Gastrocnemius medialis (tissue), 4 donors: ENCODE measurements around the gene MAP7. TPM values are rescaled to one million over a fixed set of nuclear protein-coding genes. Genes with fewer than 3 reads are reported as not detected.
"Not testable (repeated sequence)": the region's sequence is repeated elsewhere in the genome, so short reads cannot be mapped to it uniquely, and the experiment has no call there.

Experiments
- ATAC-seq, 2 donors: fragments of 150-250 bp; one replicate each; pipeline ENCODE4 v1.9.1; 2016
- DNase-seq, 2 donors: peaks; one replicate each; pipeline ENCODE4 v3.0.0-alpha.2; 2019
- H3K27ac ChIP-seq, 4 donors: fragments of 200-600 bp; sonication (generic); 1 replicate in 1 of 4; 2 replicates in 3 of 4; pipeline ENCODE4 v1.5.1; 2016 to 2018; ENCODE audit warnings: mild to moderate bottlenecking in 2 of 4, moderate library complexity in 1 of 4
- H3K27me3 ChIP-seq, 3 donors: fragments of 200-600 bp; sonication (generic) in 2 of 3; 1 replicate in 1 of 3; 2 replicates in 2 of 3; pipeline versions ENCODE4 v1.5.1 to v1.6.0; 2016 to 2019; ENCODE audit warnings: mild to moderate bottlenecking in 1 of 3, moderate library complexity in 1 of 3
- H3K36me3 ChIP-seq, 2 donors: fragments of 200-600 bp; sonication (generic) in 1 of 2; one replicate each; pipeline ENCODE4 v1.5.1; 2017 to 2018
- H3K4me1 ChIP-seq, 2 donors: fragments of 200-600 bp; sonication (generic) in 1 of 2; one replicate each; pipeline ENCODE4 v1.5.1; 2016 to 2017; ENCODE audit warnings: mild to moderate bottlenecking in 2 of 2
- H3K4me3 ChIP-seq, 4 donors: fragments of 200-600 bp; sonication (generic) in 3 of 4; 1 replicate in 1 of 4; 2 replicates in 3 of 4; pipeline ENCODE4 v1.5.1; 2016 to 2019; ENCODE audit warnings: mild to moderate bottlenecking in 2 of 4
- H3K9me3 ChIP-seq, 3 donors: fragments of 200-600 bp; sonication (generic) in 2 of 3; 1 replicate in 1 of 3; 2 replicates in 2 of 3; pipeline ENCODE4 v1.5.1; 2016 to 2019
- CTCF ChIP-seq, 5 experiments: fragments of 450-650 bp in 3 of 5; fragments of 200-600 bp in 2 of 5; sonication (generic) in 2 of 5; IDR thresholded peaks in 4 of 5; conservative IDR thresholded peaks in 1 of 5; 1 replicate in 4 of 5; 2 replicates in 1 of 5; pipeline ENCODE4 v1.5.1; 2016 to 2019; ENCODE audit warnings: antibody characterized with exemption in 5 of 5, mild to moderate bottlenecking in 3 of 5, moderate library complexity in 3 of 5
- POLR2A ChIP-seq, 2 donors: fragments of 450-650 bp; IDR thresholded peaks; one replicate each; pipeline ENCODE4 v1.6.1; 2017; ENCODE audit warnings: antibody characterized with exemption in 2 of 2, mild to moderate bottlenecking in 2 of 2, moderate library complexity in 2 of 2
- in situ Hi-C, 4 donors: fragments of 200-750 bp; cut with MboI; loops; one replicate each; pipeline versions ENCODE4 v1.15.0 to v1.8.0; 2017; ENCODE audit warnings: low sequenced_read_pairs in 4 of 4
- intact Hi-C: fragments of 100-400 bp; cut with DNase I; formaldehyde crosslinking; loops from one replicate; pipeline ENCODE4 v1.15.1; 2023; ENCODE audit warnings: low total_unique reads
- total RNA-seq, 4 donors: library from RNA; depleted of rRNA; stranded (reverse); fragments of >200 nt; gene quantifications; one replicate each; pipeline versions ENCODE4 v1.1.0 to v1.2.3, GENCODE V29; 2016

Gene MAP7
- total RNA-seq, 4 donors from 2014 or later = 0.22 to 0.56 (median 0.39) TPM

- intact Hi-C loops (no loop called here), in situ Hi-C loops (no loop called here)
- Histone ChIP-seq H3K4me1 (peaks cover 0 to 3% of the 10 kb centered on the region in 2 donors), H3K27me3 (no peaks in the 10 kb centered on the region), H3K4me3 (no peak overlapping the region), H3K27ac (no peak overlapping the region), H3K9me3 (no peaks in the 10 kb centered on the region), H3K36me3 (peaks cover 0 to 21% of the 10 kb centered on the region in 2 donors)
- ATAC-seq (peak in 1 of 2 donors; percentile 21), DNase-seq (no peak)
- TF ChIP-seq POLR2A (IDR thresholded peaks at IDR 0.05) (no peak), CTCF (IDR thresholded peaks at IDR 0.05 in 4 of 5, conservative IDR thresholded peaks at IDR 0.05 in 1 of 5) (no peak)
Observed at GRCh38 chr6:136593748-136594490, 43.7 kb upstream of the MAP7 start.

- H3K4me1 ChIP-seq = no peaks in the 10 kb centered on the region
- H3K27ac ChIP-seq = no peak overlapping the region
- DNase-seq (no peak), ATAC-seq (no peak)
- no peaks in the 10 kb centered on the region for H3K9me3 ChIP-seq
- intact Hi-C loops = no loop called here
- H3K27me3 ChIP-seq = no peaks in the 10 kb centered on the region
- H3K36me3 ChIP-seq = peaks cover 0 to 21% of the 10 kb centered on the region in 2 donors
- TF ChIP-seq POLR2A (IDR thresholded peaks at IDR 0.05) = no peak
- no peak for TF ChIP-seq CTCF (IDR thresholded peaks at IDR 0.05 in 4 of 5, conservative IDR thresholded peaks at IDR 0.05 in 1 of 5)
- no peak overlapping the region for H3K4me3 ChIP-seq
- in situ Hi-C loops = no loop called here
Observed at GRCh38 chr6:136592930-136593673, 42.9 kb upstream of the MAP7 start.

GRCh38 chr6:136591617-136592016, 41.4 kb upstream of the MAP7 start:
- no peak for ATAC-seq
- H3K4me1 ChIP-seq = peaks cover 5 to 6% of the 10 kb centered on the region in 2 donors
- H3K36me3 ChIP-seq = peaks cover 0 to 21% of the 10 kb centered on the region in 2 donors

GRCh38 chr6:136590846-136591245, 40.6 kb upstream of the MAP7 start:
- Histone ChIP-seq H3K36me3 (peaks cover 0 to 21% of the 10 kb centered on the region in 2 donors), H3K4me1 (peaks cover 12 to 14% of the 10 kb centered on the region in 2 donors)
- H3K27ac ChIP-seq, H3K9me3 ChIP-seq, DNase-seq, in situ Hi-C loops, intact Hi-C loops, ATAC-seq, H3K4me3 ChIP-seq, H3K27me3 ChIP-seq: not testable (repeated sequence)

More at GRCh38 chr6:136591617-136592016, 41.4 kb upstream of the MAP7 start:
- Histone ChIP-seq H3K27me3 (no peaks in the 10 kb centered on the region), H3K4me3 (no peak overlapping the region), H3K27ac (no peak overlapping the region), H3K9me3 (no peaks in the 10 kb centered on the region)
- no peak for TF ChIP-seq POLR2A (IDR thresholded peaks at IDR 0.05)
- no peak for TF ChIP-seq CTCF (IDR thresholded peaks at IDR 0.05 in 4 of 5, conservative IDR thresholded peaks at IDR 0.05 in 1 of 5)
- DNase-seq = no peak
- intact Hi-C loops = no loop called here
- in situ Hi-C loops = no loop called here

- intact Hi-C loops (loop anchor here (2.0 to 10.0 kb wide), 2 partner anchors 17 to 627 kb away; partner anchors contain the start of gene IFNGR1), in situ Hi-C loops (no loop called here)
- no peaks in the 10 kb centered on the region for H3K9me3 ChIP-seq
- TF ChIP-seq CTCF (IDR thresholded peaks at IDR 0.05 in 4 of 5, conservative IDR thresholded peaks at IDR 0.05 in 1 of 5) (no peak), POLR2A (IDR thresholded peaks at IDR 0.05) (no peak)
- no peak for DNase-seq
- peaks cover 30 to 38% of the 10 kb centered on the region in 2 donors for H3K4me1 ChIP-seq
- no peak overlapping the region for H3K4me3 ChIP-seq
- H3K36me3 ChIP-seq = peaks cover 0 to 20% of the 10 kb centered on the region in 2 donors
- ATAC-seq = no peak
- H3K27ac ChIP-seq = peak overlapping the region; percentile 50 to 81 (median 68)
- H3K27me3 ChIP-seq = no peaks in the 10 kb centered on the region
Observed at GRCh38 chr6:136587527-136587926, 37.3 kb upstream of the MAP7 start.
